ENCODE results near the gene OR8G1.

DNA sequence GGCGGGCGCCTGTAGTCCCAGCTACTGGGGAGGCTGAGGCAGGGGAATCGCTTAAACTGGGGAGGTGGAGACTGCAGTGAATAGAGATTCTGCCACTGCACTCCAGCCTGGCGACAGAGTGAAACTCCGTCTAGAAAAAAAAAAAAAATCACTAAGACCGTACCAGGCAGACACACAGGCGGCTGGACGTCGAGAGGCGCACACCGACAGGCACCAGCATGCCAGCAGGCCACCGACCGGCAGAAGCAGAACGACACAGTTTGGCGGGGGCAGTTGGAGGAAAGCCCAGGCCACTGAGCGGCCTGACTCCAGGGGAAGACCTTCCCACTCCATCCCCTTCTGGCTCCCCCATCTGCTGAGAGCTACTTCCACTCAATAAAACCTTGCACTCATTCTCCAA lies 40.2 kb upstream of the OR8G1 start:
- TF ChIP-seq POLR2AphosphoS5 (IDR thresholded peaks at IDR 0.05) = no peak
- TF ChIP-seq CTCF (IDR thresholded peaks at IDR 0.05) = no peak
- TF ChIP-seq POLR2A (IDR thresholded peaks at IDR 0.05) = no peak

Measured in prostate gland (tissue), 2 donors.